IPS-18c (cell line): ENCODE measurements around the gene PSMB3.
A peak's percentile ranks its signal among the peaks of the same experiment; 100 is the strongest.

Experiments
- H3K4me3 ChIP-seq: 2 replicates; pipeline ENCODE4 v1.7.0; 2013; ENCODE audit warnings: low read depth, mild to moderate bottlenecking, low read length, moderate library complexity; ENCODE audit not compliant: insufficient read depth
- H3K9me3 ChIP-seq: one replicate; pipeline ENCODE4 v1.6.1; 2013; ENCODE audit warnings: mild to moderate bottlenecking, low read length, moderate library complexity; ENCODE audit not compliant: control insufficient read depth, insufficient read depth

Gene PSMB3

DNA sequence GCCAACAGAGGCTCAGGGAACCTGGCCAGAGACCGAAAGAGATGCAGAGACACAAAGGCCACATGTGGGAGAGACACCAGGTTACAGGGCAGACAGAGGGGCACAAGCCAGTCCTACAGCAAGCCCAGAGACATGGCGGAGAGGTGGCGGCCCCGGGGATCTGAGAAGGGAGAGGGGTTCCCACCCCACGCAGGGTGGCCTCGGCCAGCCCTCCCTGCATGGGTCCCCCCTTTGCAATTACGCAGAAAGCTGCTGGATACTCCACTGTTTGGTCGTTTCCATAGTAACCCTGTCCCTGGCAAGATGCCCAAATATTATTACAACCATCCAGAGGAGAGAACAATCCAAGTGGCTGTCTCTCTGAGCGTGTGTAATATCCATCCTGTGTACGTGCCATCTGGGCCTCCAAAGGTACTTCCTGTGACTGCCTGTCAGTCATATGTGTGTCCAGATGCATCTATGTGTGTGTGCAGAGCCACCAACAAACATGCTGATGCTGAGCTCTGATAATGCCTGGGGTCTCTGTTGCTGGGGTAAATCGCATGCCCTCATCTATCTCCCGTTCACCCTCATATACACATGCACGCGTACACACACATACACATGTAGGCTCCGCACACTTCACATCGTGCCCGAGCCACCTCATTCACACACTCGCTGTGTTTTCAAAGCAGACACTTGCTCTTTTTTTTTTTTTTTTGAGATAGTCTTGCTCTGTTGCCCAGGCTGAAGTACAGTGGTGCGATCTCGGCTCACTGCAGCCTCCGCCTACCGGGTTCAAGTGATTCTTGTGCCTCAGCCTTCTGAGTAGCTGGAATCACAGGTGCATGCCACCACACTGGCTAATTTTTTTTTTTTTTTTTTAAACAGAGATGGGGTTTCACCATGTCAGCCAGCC is 9.9 kb upstream of the PSMB3 start:
- Histone ChIP-seq H3K9me3 (peaks cover 2% of the 10 kb centered on the region), H3K4me3 (no peak overlapping the region)

DNA sequence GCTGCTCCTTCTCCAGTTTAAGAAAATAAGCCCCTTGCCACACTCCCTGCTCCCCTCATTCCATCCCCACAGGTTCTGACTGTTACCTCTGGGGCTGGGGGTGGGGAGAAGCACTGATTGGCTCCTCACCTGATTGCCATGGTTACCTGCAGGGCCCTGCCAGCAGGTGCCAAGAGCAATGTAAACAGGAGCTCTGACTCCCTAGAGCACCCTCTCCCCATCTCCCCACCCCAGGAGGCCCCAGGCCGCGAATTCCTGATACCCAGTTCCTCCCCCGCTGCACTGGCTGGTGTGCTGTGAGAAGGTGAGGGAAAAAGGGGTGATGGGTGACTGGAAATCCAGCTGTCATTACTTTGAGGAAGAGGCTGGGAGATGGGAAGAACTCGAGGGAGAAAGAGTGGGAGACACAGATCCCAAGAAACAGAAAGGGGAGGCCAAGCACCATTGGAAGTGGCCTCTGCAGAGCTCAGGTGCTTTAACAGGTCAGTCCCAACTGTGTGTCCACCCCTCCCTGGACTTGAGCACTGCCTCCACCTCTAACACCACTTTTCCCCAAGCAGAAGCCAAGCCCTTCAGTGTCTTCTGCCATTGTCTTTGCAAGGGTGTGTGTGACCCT is 8.9 kb upstream of the PSMB3 start:
- peak overlapping the region; percentile 20 for H3K4me3 ChIP-seq
- H3K9me3 ChIP-seq, result peaks cover 2% of the 10 kb centered on the region

DNA sequence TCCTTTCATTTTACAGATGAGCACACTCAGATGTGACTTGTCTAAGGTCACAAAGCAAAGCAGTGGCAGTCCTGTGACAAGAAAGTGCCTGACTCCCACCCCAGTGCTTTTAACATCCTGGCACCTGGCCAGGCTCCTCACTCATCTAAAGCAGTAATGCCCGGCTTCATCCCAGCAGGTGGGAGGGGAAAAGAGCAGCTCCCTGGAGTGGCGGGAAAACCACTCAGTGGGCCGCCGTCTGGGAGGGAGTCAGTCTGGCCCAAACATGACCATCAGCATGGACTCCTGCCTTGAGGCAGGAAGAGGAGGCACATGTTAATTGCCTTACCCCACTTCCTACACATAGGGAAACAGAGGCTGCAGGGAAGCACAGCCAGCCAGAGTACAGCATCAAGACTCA is 7.0 kb upstream of the PSMB3 start:
- H3K9me3 ChIP-seq, result peaks cover 5% of the 10 kb centered on the region
- 0 out of 2 replicates have a peak overlapping the region, but pooled peaks have one; percentile 20 for H3K4me3 ChIP-seq

DNA sequence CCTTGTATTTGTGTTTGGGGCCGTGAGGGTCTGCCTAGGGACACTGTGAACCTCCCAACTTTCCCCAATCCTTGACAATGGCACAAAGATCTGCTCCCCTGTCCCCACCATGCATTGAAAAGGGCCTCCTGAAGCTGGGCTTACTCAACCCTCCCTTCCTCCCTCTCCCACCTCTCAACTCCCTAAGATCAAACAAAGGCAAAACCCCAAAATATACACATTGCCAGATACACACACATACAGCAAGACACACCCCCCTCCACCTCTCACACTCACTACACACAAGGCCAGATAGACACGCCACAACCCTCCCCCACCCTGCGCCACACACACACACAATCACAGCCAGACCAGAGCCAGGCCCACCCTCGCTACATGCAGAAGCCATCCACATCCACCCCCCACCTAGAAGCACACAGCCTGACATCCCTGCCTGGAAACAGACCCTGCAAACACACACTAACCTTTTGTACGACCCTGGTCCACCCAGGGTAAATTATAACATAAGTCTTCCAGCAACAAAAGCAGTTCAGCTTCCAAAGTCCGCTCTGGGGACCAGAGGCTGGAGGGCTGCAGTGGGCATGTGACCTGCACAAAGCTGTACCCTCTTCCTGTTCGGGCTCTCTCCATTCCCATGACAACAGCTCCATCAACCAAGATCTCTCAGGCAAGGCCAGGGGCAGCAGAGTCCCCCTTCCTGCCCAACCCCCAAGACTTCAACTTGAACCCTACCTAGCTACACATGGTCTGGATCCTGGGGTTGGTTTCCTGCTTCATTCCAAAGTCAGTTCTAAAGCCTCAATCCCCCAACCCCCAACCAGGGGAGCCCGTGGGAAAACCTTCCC is 6.3 kb upstream of the PSMB3 start:
- Histone ChIP-seq H3K4me3 (peak overlapping the region; percentile 96), H3K9me3 (peaks cover 5% of the 10 kb centered on the region)

DNA sequence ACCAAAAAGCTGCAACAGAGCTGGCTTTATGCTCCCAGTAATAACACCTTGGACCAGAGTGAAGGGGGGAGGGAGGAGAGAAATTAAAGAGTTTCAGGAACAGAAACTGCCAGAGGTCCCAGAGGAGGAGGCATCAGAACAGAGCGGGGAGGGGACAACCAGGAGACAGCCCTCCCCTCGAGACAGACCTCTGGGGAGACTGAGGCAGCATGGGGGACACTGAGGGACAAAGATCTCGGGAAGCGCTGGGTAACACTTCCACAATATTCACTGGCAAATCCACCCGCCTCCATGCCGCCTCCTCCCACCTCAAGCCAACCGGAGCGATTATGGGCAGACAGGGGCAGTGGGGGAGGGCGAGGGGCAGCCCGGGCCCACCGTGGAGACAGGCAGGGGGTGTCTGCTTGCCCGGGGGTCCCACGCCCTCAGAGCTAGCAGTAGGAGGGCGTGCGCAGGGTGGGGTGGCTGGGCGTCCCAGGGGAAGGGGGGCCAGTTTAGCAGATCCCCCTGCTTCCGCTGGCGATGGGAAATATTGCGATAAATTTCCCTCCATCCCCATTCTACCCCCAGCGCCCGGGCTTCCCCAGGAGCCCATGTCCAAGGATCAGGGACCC is 5.6 kb upstream of the PSMB3 start:
- Histone ChIP-seq H3K9me3 (peaks cover 5% of the 10 kb centered on the region), H3K4me3 (peak overlapping the region; percentile 96)

DNA sequence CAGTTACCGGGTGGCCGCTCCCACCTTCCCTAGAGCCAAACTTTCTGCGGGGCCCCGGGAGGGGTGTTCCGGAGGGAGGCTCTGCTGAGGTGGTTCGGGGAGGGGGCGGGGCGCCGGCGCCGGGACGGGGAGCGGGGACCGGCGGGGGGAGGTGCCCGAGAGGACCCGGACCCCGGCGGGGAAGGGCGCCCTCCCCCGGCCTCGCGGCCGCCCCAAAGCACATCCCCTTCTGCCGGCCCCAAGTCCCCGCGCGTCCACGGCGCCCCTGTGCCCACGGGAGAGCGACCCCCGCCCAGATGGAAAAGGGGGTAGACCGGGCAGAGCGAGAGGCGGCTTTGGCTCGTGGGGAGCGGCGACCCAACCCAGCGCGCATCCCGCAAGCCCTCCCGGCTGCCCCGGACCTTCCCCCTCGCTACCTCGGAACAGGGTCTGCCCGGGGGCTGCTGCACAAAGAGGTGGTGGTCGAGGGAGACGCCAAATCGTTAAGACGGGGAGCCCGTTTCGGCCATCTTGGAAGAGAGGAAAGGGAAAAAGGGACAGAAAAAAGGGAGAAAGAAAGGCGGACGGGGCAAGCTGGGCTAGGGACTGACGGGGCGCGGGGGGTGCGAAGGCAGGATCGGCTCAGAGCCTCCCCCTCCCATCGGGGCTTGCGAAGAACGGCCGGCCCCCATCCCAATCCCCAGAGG is 4.9 kb upstream of the PSMB3 start:
- Histone ChIP-seq H3K4me3 (peak overlapping the region; percentile 96), H3K9me3 (peaks cover 5% of the 10 kb centered on the region)

DNA sequence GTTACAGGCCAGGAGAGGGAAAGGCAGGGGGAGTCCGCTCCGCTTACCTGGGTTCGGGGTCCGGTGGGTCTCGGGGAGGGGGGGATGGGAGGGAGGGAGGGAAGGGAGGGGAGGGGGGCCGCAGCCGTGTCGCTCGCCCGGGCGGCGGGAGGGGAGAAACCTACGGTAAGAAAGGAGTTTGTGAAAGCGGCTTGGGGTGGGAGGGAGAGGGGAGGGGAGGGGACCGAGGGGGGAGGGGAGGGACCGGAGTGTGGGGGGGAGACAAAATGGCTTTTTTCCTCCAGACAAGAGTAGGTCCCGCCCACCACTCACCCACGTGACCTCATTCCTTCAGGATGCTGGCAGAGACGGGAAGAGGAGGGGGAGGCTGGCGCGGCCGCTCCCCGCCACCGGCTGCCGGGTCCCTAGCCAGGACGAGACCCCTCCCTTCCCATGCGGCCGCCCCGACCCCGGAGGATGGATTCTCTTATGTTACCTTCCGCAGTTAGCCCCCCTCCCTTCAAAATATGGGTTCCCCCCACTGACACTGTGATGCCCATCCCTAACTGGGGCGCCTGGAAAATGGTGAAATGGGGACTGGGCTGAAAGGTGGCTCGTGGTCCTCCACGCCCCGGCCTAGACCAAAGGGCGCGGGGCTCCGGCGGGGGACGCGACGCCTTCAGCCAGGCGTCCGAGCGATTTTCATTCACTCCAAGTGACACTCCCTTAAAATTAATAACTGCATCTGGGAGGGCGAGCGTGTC is 4.2 kb upstream of the PSMB3 start, which contains the start of gene PCGF2:
Gene PCGF2 (minus strand): TSS at position 188 of the 743 bp plus-strand sequence. CDS start 7,934 bp downstream, outside the sequence.
- Histone ChIP-seq H3K9me3 (peaks cover 5% of the 10 kb centered on the region), H3K4me3 (peak within 1 kb of the TSS; percentile 99)

DNA sequence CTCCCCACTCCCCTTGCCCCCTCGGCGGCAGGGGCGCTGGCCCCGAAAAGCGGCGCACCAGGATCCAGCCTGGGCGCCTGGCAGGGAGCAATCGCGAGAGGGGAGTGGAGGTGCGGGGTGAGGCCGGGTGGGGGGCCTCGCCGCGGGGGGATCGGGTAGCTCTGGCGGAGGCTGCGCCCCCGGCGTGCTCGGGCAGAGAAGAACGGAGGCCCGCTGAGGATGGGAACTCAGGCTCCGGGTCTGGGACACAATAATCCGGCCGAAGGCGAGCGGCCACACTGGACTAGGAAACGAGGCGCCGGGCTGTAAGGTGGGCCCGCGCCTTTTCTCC is 3.7 kb upstream of the PSMB3 start:
- Histone ChIP-seq H3K9me3 (peaks cover 5% of the 10 kb centered on the region), H3K4me3 (peak overlapping the region; percentile 99)

DNA sequence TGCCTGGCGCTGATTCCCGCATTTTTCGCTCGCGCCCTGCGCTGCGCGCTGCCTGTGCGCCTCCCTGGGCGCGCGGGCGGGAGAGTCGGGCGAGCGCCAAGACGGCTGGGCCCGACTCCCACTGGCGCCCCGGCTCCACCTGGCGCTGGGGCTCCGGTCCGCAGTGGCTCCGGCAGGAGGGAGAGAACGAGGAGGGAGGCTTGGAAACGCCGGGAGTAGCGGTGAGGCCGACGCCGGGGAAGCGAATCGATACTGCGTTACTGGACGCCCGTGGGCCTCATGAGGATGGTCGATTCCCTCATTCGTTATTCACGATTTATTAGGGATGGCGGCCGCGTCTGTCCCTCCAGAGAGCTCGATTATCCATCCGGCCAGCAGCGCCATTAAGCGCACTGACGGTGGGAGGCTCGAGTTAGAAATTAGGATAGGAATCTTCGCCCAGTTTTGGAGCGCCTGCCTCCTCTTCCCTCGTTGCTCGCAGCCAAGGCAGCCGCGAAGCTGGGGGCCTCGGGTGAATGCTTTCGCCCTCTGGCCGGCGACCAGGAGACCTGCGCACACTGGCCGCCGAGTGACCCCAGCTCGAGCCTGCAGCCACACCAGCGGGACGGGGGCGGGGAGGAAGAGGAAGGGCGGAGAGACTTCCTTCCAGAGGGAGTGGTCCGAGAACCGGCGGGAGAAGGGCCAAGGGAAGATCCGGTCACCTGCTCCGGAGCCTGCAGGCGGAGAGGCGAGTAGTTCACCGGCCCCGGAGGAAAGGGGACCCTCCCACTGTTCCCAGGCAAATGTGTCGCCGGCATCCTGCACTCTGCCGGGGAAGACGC is 3.1 kb upstream of the PSMB3 start:
- H3K4me3 ChIP-seq, result peak overlapping the region; percentile 99
- H3K9me3 ChIP-seq, result peaks cover 5% of the 10 kb centered on the region

DNA sequence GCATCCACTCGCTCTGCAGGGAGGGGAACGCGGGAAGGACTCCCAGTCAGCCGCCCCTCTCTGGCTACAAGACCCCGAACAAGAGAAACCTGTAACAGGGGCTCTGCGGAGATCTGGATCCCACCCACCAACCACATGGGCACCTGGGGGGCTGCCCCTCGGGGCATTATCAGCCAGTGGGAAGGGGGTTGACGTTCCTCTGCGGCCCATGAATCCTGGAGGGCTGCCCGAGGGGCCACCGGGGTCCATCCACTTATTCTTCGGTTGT is 2.6 kb upstream of the PSMB3 start:
- Histone ChIP-seq H3K9me3 (peaks cover 5% of the 10 kb centered on the region), H3K4me3 (peak overlapping the region; percentile 99)

DNA sequence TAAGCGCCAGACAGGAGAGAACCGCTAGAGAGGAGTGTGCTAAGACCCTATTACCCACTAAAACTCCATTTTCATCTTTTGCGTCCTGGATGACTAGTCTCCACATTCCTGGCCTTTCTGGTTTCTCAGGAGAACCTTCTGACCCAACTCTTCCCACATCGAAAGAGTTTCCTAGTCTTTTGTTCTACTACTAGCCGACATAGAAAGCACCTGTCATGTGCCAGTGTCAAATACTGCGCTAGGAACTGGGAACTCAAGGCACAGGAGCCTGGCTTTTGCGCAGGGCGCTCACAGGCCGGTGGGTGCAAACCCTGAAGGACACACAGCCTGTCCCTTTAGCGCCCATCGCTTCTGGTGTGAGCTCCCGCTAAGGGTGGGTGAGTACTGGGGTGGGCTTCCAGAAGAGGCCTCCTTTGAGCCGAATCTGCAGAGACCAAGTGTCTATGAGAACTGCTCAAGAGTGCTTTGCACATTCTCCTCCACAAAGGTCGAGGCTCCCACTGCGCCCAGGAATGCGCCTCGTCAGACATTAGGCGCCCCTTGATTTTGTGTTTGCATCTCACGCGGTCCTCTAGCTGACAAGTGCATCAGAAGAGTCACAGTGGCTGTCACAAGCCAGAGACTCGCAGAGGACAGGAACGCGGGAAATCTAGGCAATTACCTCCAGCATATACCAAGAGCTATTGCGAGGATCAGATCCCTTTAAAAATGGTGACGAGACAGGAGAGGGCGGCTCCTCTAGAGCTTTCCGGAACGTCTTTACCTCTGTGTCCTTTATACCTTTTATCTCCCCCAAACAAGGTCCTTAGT is 2.0 kb upstream of the PSMB3 start:
- Histone ChIP-seq H3K4me3 (peak overlapping the region; percentile 99), H3K9me3 (peaks cover 5% of the 10 kb centered on the region)

DNA sequence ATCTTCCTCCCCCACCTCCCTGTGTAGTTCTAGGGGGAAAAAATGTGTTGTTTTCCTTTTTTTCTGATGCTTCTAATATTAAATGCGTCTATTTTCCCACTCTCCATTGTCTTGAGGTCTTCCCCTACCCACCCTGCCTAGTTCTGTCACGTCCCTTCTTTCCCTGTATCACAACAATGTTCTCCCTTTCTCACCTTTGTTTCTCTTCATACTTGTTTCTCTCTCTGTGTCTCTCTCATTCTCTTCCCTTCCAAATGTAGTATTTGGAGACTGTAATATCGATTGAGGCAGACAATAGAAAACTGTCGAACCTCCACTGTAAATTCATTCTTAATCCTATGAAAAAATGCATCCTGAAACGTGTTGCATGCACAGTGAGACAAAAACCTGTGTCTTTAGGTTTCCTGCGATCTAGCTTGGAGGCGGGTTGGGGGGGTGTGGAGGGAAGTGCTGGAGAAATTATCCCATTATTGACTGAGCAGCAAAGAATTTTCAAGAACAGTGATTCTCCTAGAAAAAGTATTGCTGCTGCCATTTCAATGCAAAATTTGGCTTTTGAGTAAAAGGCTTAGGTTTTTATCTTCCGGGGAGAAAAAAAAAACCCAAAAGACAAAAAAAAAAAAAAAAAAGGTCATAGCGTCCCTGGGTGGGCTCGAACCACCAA is 1.3 kb upstream of the PSMB3 start:
- peaks cover 5% of the 10 kb centered on the region for H3K9me3 ChIP-seq

DNA sequence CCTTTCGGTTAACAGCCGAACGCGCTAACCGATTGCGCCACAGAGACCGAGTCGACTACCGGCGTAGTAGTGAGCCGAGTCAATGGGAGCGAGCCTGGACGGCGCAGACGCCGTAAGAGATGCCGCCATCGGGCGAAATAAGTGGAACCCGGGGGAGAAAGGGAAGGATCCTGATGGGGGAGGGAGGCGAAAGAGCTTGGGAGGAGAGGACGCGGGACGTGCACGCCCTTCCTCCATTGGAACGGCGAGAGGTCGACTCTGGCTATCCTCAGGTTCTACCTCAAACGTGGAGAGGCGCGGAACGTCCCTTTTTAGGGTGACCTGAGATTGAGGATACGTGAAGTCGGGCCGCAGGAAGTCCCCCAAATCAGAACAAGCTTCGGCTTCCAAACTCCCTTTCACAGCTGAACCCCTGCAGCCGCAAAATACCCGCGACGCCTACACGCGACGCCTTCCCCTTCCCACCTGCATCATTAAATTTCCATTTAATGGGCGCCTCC is 683 bp upstream of the PSMB3 start:
- H3K4me3 ChIP-seq, result peak overlapping the region; percentile 99

More for the DNA sequence above, 1.3 kb upstream of the PSMB3 start:
- peak overlapping the region; percentile 99 for H3K4me3 ChIP-seq

DNA sequence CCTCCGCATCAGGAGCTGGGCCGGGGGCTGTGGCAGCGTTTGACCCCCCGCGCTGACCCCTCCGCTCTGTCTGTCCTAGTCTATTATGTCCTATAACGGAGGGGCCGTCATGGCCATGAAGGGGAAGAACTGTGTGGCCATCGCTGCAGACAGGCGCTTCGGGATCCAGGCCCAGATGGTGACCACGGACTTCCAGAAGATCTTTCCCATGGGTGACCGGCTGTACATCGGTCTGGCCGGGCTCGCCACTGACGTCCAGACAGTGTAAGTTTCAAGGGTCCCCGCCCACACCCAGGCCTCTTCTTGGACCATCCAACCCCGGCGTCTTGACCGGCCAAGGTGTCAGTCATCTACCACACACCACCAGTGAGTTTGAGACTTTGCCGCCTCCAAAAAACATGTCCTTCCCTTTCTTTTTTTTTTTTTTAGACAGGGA is 548 bp downstream of the PSMB3 start:
- H3K4me3 ChIP-seq, result peak overlapping the region; percentile 99
- H3K9me3 ChIP-seq, result peaks cover 2% of the 10 kb centered on the region

More for the DNA sequence above, 683 bp upstream of the PSMB3 start:
- H3K9me3 ChIP-seq, result peaks cover 5% of the 10 kb centered on the region
